NT2/D1 (cell line): ENCODE measurements around the gene OR52E2.

Source experiments
- SUZ12 ChIP-seq: IDR thresholded peaks from 2 replicates; pipeline ENCODE4 v1.6.1; 2011; ENCODE audit not compliant: insufficient read length, insufficient read depth; ENCODE audit errors: extremely low read depth
- YY1 ChIP-seq: IDR thresholded peaks from 2 replicates; pipeline ENCODE4 v1.6.1; 2011; ENCODE audit not compliant: insufficient read length, insufficient read depth
- ZNF274 ChIP-seq: IDR thresholded peaks from 2 replicates; pipeline ENCODE4 v1.6.1; 2011; ENCODE audit warnings: mild to moderate bottlenecking, low read depth, low read length

DNA sequence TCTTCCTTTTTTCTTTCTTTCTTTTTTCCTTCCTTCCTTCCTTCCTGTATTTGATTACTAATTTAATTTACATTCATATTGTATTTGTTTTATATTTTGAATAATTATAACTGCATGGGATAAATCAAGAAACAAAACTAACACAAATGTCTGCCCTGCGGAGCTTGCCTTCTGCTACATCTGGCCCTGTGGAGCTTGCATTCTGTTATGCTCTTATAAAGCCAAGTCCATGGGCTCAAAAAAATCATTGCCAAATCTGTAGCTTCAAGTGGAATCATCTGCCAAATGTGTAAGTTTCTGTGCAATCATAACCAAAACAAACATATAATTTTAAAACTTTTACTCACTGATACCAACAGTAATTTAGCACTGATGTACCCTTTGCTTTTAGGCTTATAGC lies 21.1 kb downstream of the OR52E2 start:
- TF ChIP-seq ZNF274 (no peak), YY1 (no peak), SUZ12 (no peak)
